Testis (tissue), 3 donors: ENCODE measurements around the gene CAMTA1. TPM values are rescaled to one million over a fixed set of nuclear protein-coding genes. Genes with fewer than 3 reads are reported as not detected.

ENCODE experiments used
- DNase-seq: peaks from one replicate; pipeline ENCODE4 v3.0.0-alpha.2; 2019
- H3K27ac ChIP-seq, 2 donors: fragments of 200-600 bp; sonication (generic); one replicate each; pipeline ENCODE4 v1.5.1; 2019
- H3K27me3 ChIP-seq: fragments of 200-600 bp; sonication (generic); one replicate; pipeline ENCODE4 v1.5.1; 2019
- H3K36me3 ChIP-seq: fragments of 200-600 bp; sonication (generic); one replicate; pipeline ENCODE4 v1.5.1; 2017; ENCODE audit warnings: low read depth; ENCODE audit errors: missing control alignments
- H3K4me1 ChIP-seq: fragments of 200-600 bp; sonication (generic); one replicate; pipeline ENCODE4 v1.5.1; 2019
- H3K4me3 ChIP-seq, 2 donors: fragments of 200-600 bp; sonication (generic); one replicate each; pipeline ENCODE4 v1.5.1; 2017 to 2019
- H3K9me3 ChIP-seq: fragments of 200-600 bp; sonication (generic); one replicate; pipeline ENCODE4 v1.5.1; 2017
- POLR2A ChIP-seq: fragments of 450-650 bp; IDR thresholded peaks from one replicate; pipeline ENCODE4 v1.6.1; 2017; ENCODE audit warnings: antibody characterized with exemption, mild to moderate bottlenecking, moderate library complexity
- WGBS, 2 donors: methylation state at CpG; one replicate each; pipeline ENCODE4 v1.1.5; 2018; 5-methylcytosine and 5-hydroxymethylcytosine counted together
- intact Hi-C: fragments of 100-400 bp; cut with DNase I; formaldehyde crosslinking; loops from one replicate; pipeline ENCODE4 v1.15.1; 2023; ENCODE audit warnings: low total_unique reads
- polyA plus RNA-seq: library from polyadenylated mRNA; stranded (reverse); fragments of 350-450 nt; fragmentation: Illumina TruSeq; extraction: RNeasy Lipid Tissue Mini Kit (QIAGEN cat#74804); gene quantifications from one replicate; pipeline ENCODE4 v1.2.3, GENCODE V29; 2014; ENCODE audit warnings: low read depth, low replicate concordance; ENCODE audit not compliant: insufficient read depth
- total RNA-seq, 2 donors: library from RNA; depleted of rRNA; stranded (reverse); fragments of >200 nt; gene quantifications; one replicate each; pipeline ENCODE4 v1.2.3, GENCODE V29; 2016
- TF ChIP-seq, protein P1 (sequence below), 3 experiments: fragments of 450-650 bp in 2 of 3; fragments of 200-600 bp in 1 of 3; sonication (generic) in 1 of 3; IDR thresholded peaks; one replicate each; pipeline ENCODE4 v1.5.1; 2016 to 2019; ENCODE audit warnings: antibody characterized with exemption in 3 of 3, mild to moderate bottlenecking in 2 of 3, moderate library complexity in 1 of 3

The CAMTA1 gene
- total and polyA plus RNA-seq, 3 donors from 2014 or later: 116 to 158 (median 119) TPM

DNA sequence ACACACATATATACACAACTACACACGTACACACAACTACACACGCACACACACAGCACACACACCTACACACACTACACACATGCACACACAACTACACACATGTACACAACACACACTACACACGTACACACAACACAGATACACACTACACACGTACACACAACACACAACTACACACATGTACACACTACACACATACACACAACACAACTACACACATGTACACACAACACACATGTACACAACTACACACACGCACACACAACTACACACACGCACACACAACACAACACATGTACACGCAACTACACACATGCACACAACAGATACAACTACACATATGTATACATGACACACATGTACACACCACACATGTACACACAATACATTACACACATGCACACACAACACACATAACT, 318.1 kb downstream of the CAMTA1 start:
- WGBS, 2 donors: 71 to 72% methylated on average over 7 of the region's 7 CpGs
- Histone ChIP-seq H3K4me3 (no peak overlapping the region), H3K27me3 (no peaks in the 10 kb centered on the region), H3K27ac (no peak overlapping the region), H3K36me3 (no peaks in the 10 kb centered on the region), H3K4me1 (no peaks in the 10 kb centered on the region), H3K9me3 (no peaks in the 10 kb centered on the region)
- TF ChIP-seq POLR2A: no peak
- TF ChIP-seq, protein P1, sequence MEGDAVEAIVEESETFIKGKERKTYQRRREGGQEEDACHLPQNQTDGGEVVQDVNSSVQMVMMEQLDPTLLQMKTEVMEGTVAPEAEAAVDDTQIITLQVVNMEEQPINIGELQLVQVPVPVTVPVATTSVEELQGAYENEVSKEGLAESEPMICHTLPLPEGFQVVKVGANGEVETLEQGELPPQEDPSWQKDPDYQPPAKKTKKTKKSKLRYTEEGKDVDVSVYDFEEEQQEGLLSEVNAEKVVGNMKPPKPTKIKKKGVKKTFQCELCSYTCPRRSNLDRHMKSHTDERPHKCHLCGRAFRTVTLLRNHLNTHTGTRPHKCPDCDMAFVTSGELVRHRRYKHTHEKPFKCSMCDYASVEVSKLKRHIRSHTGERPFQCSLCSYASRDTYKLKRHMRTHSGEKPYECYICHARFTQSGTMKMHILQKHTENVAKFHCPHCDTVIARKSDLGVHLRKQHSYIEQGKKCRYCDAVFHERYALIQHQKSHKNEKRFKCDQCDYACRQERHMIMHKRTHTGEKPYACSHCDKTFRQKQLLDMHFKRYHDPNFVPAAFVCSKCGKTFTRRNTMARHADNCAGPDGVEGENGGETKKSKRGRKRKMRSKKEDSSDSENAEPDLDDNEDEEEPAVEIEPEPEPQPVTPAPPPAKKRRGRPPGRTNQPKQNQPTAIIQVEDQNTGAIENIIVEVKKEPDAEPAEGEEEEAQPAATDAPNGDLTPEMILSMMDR (IDR thresholded peaks at IDR 0.05): no peak
- no peak for DNase-seq
- intact Hi-C loops: no loop called here

DNA sequence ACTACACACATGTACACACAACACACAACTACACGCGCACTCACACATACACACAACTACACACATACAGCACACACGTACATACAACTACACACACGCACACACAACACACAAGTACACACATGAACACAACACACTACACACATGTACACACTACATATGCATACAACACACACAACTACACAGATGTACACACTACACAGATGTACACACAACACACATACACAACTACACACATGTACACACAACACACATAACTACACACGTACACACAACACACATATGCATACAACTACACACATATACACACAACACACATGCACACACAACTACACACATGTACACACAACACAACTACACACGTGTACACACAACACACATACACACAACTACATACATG, 318.6 kb downstream of the CAMTA1 start:
- intact Hi-C loops: no loop called here
- WGBS, 2 donors: 66 to 67% methylated on average over 6 of the region's 6 CpGs
- H3K27me3 ChIP-seq: no peaks in the 10 kb centered on the region
- no peaks in the 10 kb centered on the region for H3K9me3 ChIP-seq
- no peak for TF ChIP-seq POLR2A
- TF ChIP-seq, protein P1 (IDR thresholded peaks at IDR 0.05): no peak
- H3K27ac ChIP-seq: no peak overlapping the region
- H3K4me1 ChIP-seq: no peaks in the 10 kb centered on the region
- no peaks in the 10 kb centered on the region for H3K36me3 ChIP-seq
- no peak for DNase-seq
- H3K4me3 ChIP-seq: no peak overlapping the region

DNA sequence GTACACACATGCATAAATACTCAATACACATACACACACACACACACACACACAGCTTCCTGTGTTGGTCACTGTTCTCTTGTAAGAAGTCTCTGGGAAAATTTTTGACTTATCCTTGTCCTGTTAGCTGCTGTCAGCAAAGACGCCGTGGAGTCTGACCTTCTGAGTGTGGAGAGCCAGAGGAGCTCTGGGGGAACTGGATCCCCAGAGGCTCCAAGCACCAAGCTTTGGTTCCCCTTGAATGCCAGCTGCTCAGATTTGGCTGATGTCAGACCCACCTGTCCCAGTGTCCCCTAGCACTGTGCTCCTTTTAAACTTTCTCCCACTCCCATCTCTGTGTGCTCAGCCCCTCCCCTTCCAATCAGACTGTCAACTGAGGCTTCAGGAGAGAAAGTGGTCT, 319.1 kb downstream of the CAMTA1 start:
- Histone ChIP-seq H3K4me3 (no peak overlapping the region), H3K27me3 (no peaks in the 10 kb centered on the region), H3K27ac (no peak overlapping the region), H3K4me1 (no peaks in the 10 kb centered on the region), H3K36me3 (no peaks in the 10 kb centered on the region), H3K9me3 (no peaks in the 10 kb centered on the region)
- DNase-seq: no peak
- intact Hi-C loops: no loop called here
- 45 to 48% methylated on average over 2 of the region's 2 CpGs for WGBS, 2 donors
- TF ChIP-seq, protein P1 (IDR thresholded peaks at IDR 0.05): no peak
- TF ChIP-seq POLR2A: no peak

DNA sequence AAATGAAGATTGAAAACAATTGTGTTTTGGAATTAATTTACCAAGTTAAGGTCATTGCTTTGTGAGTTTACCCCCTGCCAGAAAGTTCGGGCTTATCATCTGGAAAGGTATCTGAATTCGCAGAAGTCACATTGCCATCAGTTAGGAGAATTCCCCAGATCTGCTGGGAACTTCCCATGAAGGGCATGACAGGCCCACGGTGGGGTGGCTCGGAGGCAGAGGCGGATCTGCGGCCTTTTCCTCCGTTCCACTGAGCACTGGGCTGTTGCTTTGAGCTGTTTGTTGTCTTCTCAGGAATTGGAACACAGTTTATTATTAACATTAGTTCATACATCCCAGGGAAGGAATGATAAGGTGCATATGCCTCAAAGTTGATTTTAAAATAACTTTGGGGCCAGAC, 320.0 kb downstream of the CAMTA1 start:
- WGBS, 2 donors: 79 to 87% methylated on average over 7 of the region's 7 CpGs
- H3K27ac ChIP-seq: no peak overlapping the region
- H3K36me3 ChIP-seq: no peaks in the 10 kb centered on the region
- no peaks in the 10 kb centered on the region for H3K9me3 ChIP-seq
- no peak for DNase-seq
- H3K4me3 ChIP-seq: no peak overlapping the region
- no peaks in the 10 kb centered on the region for H3K27me3 ChIP-seq
- intact Hi-C loops: no loop called here
- no peaks in the 10 kb centered on the region for H3K4me1 ChIP-seq
- TF ChIP-seq, protein P1 (IDR thresholded peaks at IDR 0.05): no peak
- no peak for TF ChIP-seq POLR2A

DNA sequence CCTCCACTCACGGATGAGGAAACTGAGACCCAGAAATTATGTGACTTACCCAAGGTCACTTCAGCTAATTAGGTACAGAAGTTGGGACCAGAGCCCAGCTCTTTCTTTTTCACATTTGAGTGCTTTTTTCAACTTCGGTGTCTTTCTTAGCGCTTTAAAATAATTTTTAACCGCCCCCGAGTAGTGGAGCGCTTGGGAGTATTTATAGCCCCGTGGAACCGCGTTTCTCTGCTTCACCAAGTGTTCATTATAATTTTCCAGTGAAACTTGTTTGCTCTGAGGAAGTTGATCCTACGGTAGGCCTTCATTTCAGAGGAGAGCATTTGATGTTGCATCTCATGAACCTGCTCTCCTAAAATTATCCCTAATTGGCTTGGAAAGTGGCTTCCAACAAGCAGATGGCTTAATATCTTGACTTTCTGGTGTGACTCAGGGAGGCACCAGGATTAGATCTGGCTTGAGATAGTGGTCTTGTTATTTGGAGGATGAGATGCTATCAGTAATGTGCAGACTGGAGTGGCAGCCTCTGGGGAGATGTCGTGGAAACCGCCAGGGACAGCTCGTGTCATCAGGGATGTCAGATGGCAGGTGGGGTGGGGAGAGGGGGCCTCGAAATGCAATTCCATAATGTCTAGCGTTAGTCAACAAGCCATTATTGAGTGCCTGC, 321.3 kb downstream of the CAMTA1 start:
- no peaks in the 10 kb centered on the region for H3K27me3 ChIP-seq
- intact Hi-C loops: no loop called here
- no peaks in the 10 kb centered on the region for H3K4me1 ChIP-seq
- H3K27ac ChIP-seq: no peak overlapping the region
- no peak for TF ChIP-seq POLR2A
- TF ChIP-seq, protein P1 (IDR thresholded peaks at IDR 0.05): no peak
- no peaks in the 10 kb centered on the region for H3K36me3 ChIP-seq
- H3K9me3 ChIP-seq: no peaks in the 10 kb centered on the region
- no peak overlapping the region for H3K4me3 ChIP-seq
- no peak for DNase-seq
- WGBS, 2 donors: 89 to 90% methylated on average over 15 of the region's 15 CpGs
